ENCODE data around the gene TESPA1. TPM values are rescaled to one million over a fixed set of nuclear protein-coding genes. Genes with fewer than 3 reads are reported as not detected.
A peak's percentile ranks its signal among the peaks of the same experiment; 100 is the strongest.

The TESPA1 gene
- total and polyA plus RNA-seq, 2 of the 8 experiments (the other 6 are each of a cell fraction or from before 2014, with no cell fraction given): not detected

DNA sequence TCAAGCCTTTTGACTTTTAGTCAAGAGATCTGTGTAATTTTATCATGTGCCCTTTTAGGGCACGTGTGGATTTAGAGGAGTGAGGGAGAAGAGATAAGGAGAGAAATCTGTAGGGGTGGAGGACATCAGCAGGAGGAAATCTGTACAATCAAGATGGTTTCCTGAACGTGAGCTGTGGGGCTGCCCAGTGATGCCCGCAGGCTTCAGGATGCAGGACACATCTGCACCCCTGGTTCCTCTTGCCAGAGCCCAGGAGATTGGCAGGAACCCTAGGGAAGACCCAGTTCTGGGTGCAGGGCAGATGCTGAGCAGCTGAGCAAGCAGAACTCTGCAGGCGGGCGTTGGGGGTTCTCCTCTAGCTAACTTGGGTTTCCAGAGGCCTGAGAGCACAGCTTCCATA, 11.6 kb upstream of the TESPA1 start:
- H2BK12ac ChIP-seq (ENCODE audit: low read depth, low read length): peak overlapping the region; percentile 60; the same call in 1 of the 2 replicates
- FAIRE-seq (no peak), DNase-seq (ENCODE audit: low read depth in 1 of 2, low spot score in 2 of 2) (no peak)
- H3K9ac ChIP-seq (replicated peaks in 1 of 4; ENCODE audit: extremely low read depth in 1 of 4, low read depth in 3 of 4, low read length in 3 of 4): no peak overlapping the region
- CTCF ChIA-PET (ENCODE audit: partially characterized antibody): interaction anchor here (0.6 to 13.9 kb wide), 14 partner anchors 10 to 660 kb away, joined by 3 to 627 read pairs (median 3); no protein-coding TSS in a partner anchor
- H3K4me1 ChIP-seq (replicated peaks in 1 of 4; ENCODE audit: control insufficient read depth in 3 of 4, insufficient read depth in 4 of 4, low read length in 3 of 4): peaks cover 3 to 15% (median 11%) of the 10 kb centered on the region in 4 experiments; a peak in 5 of 7 replicates
- no peak overlapping the region; the same call in 1 of the 2 replicates for H2BK15ac ChIP-seq (ENCODE audit: low read length)
- 83% methylated on average over 5 of the region's 5 CpGs; no CpG with 5 or more reads in 1 of the 2 experiments for WGBS, 2 experiments (ENCODE audit: extremely low coverage in 1 of 2, insufficient coverage in 1 of 2, insufficient read length in 1 of 2, insufficient replicate concordance in 2 of 2, low coverage in 1 of 2, low lambda C conversion rate in 2 of 2, missing lambda C conversion rate in 1 of 2)
- H3K23ac ChIP-seq (ENCODE audit: insufficient read length): no peak overlapping the region
- H2AK5ac ChIP-seq (ENCODE audit: low read depth, low read length): no peak overlapping the region
- no peak overlapping the region for H2BK5ac ChIP-seq (ENCODE audit: low read depth, low read length)
- no peak overlapping the region for H2BK120ac ChIP-seq (replicated peaks; ENCODE audit: low read depth, low read length)
- H3K4ac ChIP-seq (replicated peaks; ENCODE audit: insufficient read length, low read depth, low read length): no peak overlapping the region
- no peak overlapping the region for H4K5ac ChIP-seq (ENCODE audit: insufficient read length, low read depth, low read length)
- no peaks in the 10 kb centered on the region for H4K20me1 ChIP-seq (replicated peaks in 1 of 2; ENCODE audit: control insufficient read depth in 1 of 2, insufficient read depth in 2 of 2, low read length in 2 of 2)
- H3K56ac ChIP-seq (replicated peaks; ENCODE audit: insufficient read length, low read depth, low read length): no peak overlapping the region
- no peak overlapping the region for H3K14ac ChIP-seq (ENCODE audit: insufficient read length)
- H2AFZ ChIP-seq (ENCODE audit: low read length): no peak overlapping the region
- POLR2A ChIA-PET (ENCODE audit: partially characterized antibody): interaction anchor here (1.1 to 3.8 kb wide), 3 partner anchors 11 to 79 kb away, joined by 4 to 12 read pairs (median 6); no protein-coding TSS in a partner anchor
- H3K27ac ChIP-seq (ENCODE audit: low read depth, low read length): no peak overlapping the region
- no peak overlapping the region for H3K18ac ChIP-seq (ENCODE audit: extremely low read depth, low read length)
- no peaks in the 10 kb centered on the region; the same call in 1 of the 2 replicates for H3K23me2 ChIP-seq (ENCODE audit: low read depth, low read length)
- TF ChIP-seq SP2 (IDR thresholded peaks at IDR 0.05; ENCODE audit: low read length): no peak
- no peak for TF ChIP-seq BRCA1 (IDR thresholded peaks at IDR 0.05; ENCODE audit: low read depth, low read length)
- no peak for TF ChIP-seq TAF1 (IDR thresholded peaks at IDR 0.05; ENCODE audit: low read depth, low read length)
- TF ChIP-seq POLR2AphosphoS5 (IDR thresholded peaks at IDR 0.05; ENCODE audit: low read depth, low read length): no peak
- TF ChIP-seq EP300 (IDR thresholded peaks at IDR 0.05; ENCODE audit: borderline replicate concordance in 1 of 2, low read depth in 2 of 2, low read length in 2 of 2): no peak
- no peak for TF ChIP-seq SAP30 (IDR thresholded peaks at IDR 0.05; ENCODE audit: insufficient read depth, insufficient replicate concordance, low read length)
- TF ChIP-seq SUZ12 (IDR thresholded peaks at IDR 0.05; ENCODE audit: low read length): no peak
- TF ChIP-seq SP4 (IDR thresholded peaks at IDR 0.05; ENCODE audit: low read length): no peak
- no peak for TF ChIP-seq SRF (IDR thresholded peaks at IDR 0.05; ENCODE audit: low read depth, low read length)
- TF ChIP-seq FOSL1 (IDR thresholded peaks at IDR 0.05; ENCODE audit: insufficient read depth, low read depth, low read length): no peak
- no peak for TF ChIP-seq GTF2F1 (IDR thresholded peaks at IDR 0.05; ENCODE audit: borderline replicate concordance, low read depth, low read length)
- no peak for TF ChIP-seq JUND (IDR thresholded peaks at IDR 0.05; ENCODE audit: low read length)
- no peak for TF ChIP-seq SIRT6 (IDR thresholded peaks at IDR 0.05; ENCODE audit: low read length)
- no peak for TF ChIP-seq CEBPB (IDR thresholded peaks at IDR 0.05; ENCODE audit: low read depth, low read length)
- no peak overlapping the region for H4K8ac ChIP-seq (ENCODE audit: extremely low read depth, insufficient read depth, low read length)
- no peaks in the 10 kb centered on the region for H3K36me3 ChIP-seq (ENCODE audit: control insufficient read depth in 2 of 4, insufficient read depth in 4 of 4, low read length in 3 of 4)
- no peaks in the 10 kb centered on the region for H3K79me1 ChIP-seq (ENCODE audit: low read depth, low read length)
- H3K79me2 ChIP-seq (ENCODE audit: control insufficient read depth in 1 of 2, insufficient read depth in 2 of 2, low read length in 2 of 2): no peaks in the 10 kb centered on the region
- H3K9me3 ChIP-seq (ENCODE audit: insufficient read depth in 2 of 2, low read depth in 1 of 2, low read length in 1 of 2): no peaks in the 10 kb centered on the region
- no peak overlapping the region for H3K4me3 ChIP-seq (ENCODE audit: extremely low read depth in 1 of 4, insufficient read depth in 2 of 4, low read depth in 3 of 4, low read length in 4 of 4)
- H2BK20ac ChIP-seq (ENCODE audit: low read length): no peak overlapping the region
- H4K91ac ChIP-seq (replicated peaks; ENCODE audit: insufficient read length, low read length): no peak overlapping the region
- H3K4me2 ChIP-seq (ENCODE audit: insufficient read depth in 1 of 2, low read depth in 2 of 2, low read length in 2 of 2): no peak overlapping the region
- H3K27me3 ChIP-seq (replicated peaks in 1 of 4; ENCODE audit: control insufficient read depth in 3 of 4, extremely low read depth in 1 of 4, insufficient read depth in 3 of 4, low read length in 3 of 4): no peaks in the 10 kb centered on the region
